ENCODE results near the gene TGIF2LY. TPM values are rescaled to one million over a fixed set of nuclear protein-coding genes. Genes with fewer than 3 reads are reported as not detected.
"Not testable (repeated sequence)": the region's sequence is repeated elsewhere in the genome, so short reads cannot be mapped to it uniquely, and the experiment has no call there.

Gene TGIF2LY
- not detected for total RNA-seq
- long read RNA-seq, donor 1, result 0 reads
- long read RNA-seq, donor 2, result 0 reads

DNA sequence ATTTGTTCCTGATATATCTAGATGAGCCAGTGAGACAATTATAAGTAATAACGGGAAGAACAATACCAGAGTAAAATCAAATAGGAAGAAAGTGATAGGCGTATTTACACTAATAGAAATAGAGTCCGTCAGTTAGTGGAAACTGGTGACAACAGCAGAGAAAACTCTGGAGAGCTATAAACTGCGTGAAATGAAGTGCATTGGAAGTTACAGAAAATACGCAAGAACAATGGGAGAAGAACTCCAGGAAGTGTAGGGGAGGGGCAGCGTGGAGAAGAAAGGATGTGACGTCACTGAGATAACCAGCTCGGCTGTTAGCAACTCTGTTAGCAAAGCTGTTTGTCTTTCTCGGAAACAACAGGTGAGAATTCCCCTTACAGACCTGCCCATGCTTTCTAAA is at the start of gene TGIF2LY:
Gene TGIF2LY, plus strand, starts transcription at position 301 of the 400 bp plus-strand sequence. CDS start 178 bp downstream, outside the sequence.
- DNase-seq (ENCODE audit: low spot score); intact Hi-C loops (cut with DNase I): not testable (repeated sequence)
